Testis (tissue), 2 donors: ENCODE measurements around the gene TRIOBP.

Experiments
- CTCF ChIP-seq, 3 experiments: fragments of 450-650 bp in 2 of 3; fragments of 200-600 bp in 1 of 3; sonication (generic) in 1 of 3; IDR thresholded peaks; one replicate each; pipeline ENCODE4 v1.5.1; 2016 to 2019; ENCODE audit warnings: antibody characterized with exemption in 3 of 3, mild to moderate bottlenecking in 2 of 3, moderate library complexity in 1 of 3
- POLR2A ChIP-seq: fragments of 450-650 bp; IDR thresholded peaks from one replicate; pipeline ENCODE4 v1.6.1; 2017; ENCODE audit warnings: antibody characterized with exemption, mild to moderate bottlenecking, moderate library complexity

- TF ChIP-seq CTCF (IDR thresholded peaks at IDR 0.05) (no peak), POLR2A (no peak)
These were observed 46.2 kb upstream of the TRIOBP start for GRCh38 chr22:37650463-37651136.
